ENCODE measurements around the gene PPP3R1.

Gene PPP3R1

DNA sequence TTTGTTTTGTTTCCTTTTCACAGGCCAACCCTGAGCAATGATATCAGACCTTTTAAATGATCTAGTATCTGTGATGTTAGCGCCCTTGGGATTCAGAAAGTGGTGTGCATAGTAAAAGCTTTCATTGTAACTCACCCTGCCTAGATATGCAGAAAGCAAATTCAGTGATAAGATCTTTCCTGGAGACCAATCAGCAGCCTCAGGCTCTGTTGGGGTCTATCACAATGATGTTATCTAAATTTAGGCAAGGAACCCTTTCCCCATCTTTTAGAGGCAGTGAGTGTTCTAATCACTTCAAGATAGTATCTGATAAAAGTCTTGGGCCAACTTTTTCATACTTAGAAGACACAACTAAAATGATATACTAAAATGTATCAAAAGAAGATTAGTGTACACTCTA lies 118.2 kb downstream of the PPP3R1 start:
- Histone ChIP-seq H3K36me3 (ENCODE audit: control insufficient read depth in 2 of 2, insufficient read depth in 2 of 2, low read length in 2 of 2) (peaks cover 0 to 3% of the 10 kb centered on the region in 2 donors), H3K27ac (ENCODE audit: low read depth in 2 of 2, low read length in 2 of 2) (no peak overlapping the region), H3K9ac (ENCODE audit: low read depth in 1 of 2, low read length in 2 of 2) (no peak overlapping the region), H3K27me3 (ENCODE audit: control insufficient read depth in 2 of 2, insufficient read depth in 2 of 2, low read length in 2 of 2) (no peaks in the 10 kb centered on the region), H3K9me3 (ENCODE audit: control insufficient read depth in 2 of 2, low read length in 2 of 2) (no peaks in the 10 kb centered on the region), H3K4me1 (ENCODE audit: control insufficient read depth in 2 of 2, insufficient read depth in 2 of 2, low read length in 2 of 2) (no peaks in the 10 kb centered on the region), H3K4me3 (ENCODE audit: low read length in 2 of 2) (no peak overlapping the region)

Data from mucosa of rectum (tissue), 2 donors.